GM18507 (cell line): ENCODE results near the gene STAT5B.
"Not testable (repeated sequence)": the region's sequence is repeated elsewhere in the genome, so short reads cannot be mapped to it uniquely, and the experiment has no call there.

Source experiments
- DNase-seq: peaks from one replicate; pipeline ENCODE4 v3.0.0; 2011; ENCODE audit warnings: low read depth; ENCODE audit not compliant: insufficient read length; ENCODE audit errors: extremely low spot score
- FAIRE-seq: peaks from 2 replicates; lab custom pipeline; 2011; peaks lifted over from hg19 to GRCh38; lab: Jason Lieb, UNC

STAT5B gene

GRCh38 chr17:42206153-42206612, 70.0 kb downstream of the STAT5B start:
- DNase-seq, FAIRE-seq: not testable (repeated sequence)

GRCh38 chr17:42203354-42203753, 72.8 kb downstream of the STAT5B start:
- DNase-seq (no peak), FAIRE-seq (no peak)

- DNase-seq (no peak), FAIRE-seq (no peak)
Measured at GRCh38 chr17:42202696-42203095, 73.5 kb downstream of the STAT5B start.

DNA sequence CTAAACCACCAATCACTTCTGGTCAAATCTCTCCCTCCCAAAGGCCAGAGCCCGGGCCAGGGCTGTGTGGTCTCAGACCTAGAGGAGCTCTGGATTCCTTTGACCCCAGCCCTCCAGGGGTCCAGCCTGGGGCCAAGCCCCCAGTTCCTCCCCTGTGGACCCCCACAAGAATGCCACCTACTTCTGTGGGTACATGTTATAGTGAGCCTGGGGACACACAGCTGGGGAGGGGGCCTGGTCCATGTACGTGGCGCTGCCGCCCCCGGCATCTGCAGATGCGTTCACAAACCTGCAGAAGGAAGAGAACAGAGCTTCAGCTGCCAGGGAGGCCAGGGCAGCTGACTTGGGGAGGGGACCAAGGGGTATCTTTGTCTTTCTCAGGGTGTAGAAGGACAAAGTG, 74.0 kb downstream of the STAT5B start:
- no peak for DNase-seq
- FAIRE-seq: no peak

GRCh38 chr17:42201458-42201772, 74.8 kb downstream of the STAT5B start:
- FAIRE-seq (no peak), DNase-seq (no peak)

- FAIRE-seq: no peak
- DNase-seq: no peak
Measured at GRCh38 chr17:42200706-42201457, 75.3 kb downstream of the STAT5B start.

DNA sequence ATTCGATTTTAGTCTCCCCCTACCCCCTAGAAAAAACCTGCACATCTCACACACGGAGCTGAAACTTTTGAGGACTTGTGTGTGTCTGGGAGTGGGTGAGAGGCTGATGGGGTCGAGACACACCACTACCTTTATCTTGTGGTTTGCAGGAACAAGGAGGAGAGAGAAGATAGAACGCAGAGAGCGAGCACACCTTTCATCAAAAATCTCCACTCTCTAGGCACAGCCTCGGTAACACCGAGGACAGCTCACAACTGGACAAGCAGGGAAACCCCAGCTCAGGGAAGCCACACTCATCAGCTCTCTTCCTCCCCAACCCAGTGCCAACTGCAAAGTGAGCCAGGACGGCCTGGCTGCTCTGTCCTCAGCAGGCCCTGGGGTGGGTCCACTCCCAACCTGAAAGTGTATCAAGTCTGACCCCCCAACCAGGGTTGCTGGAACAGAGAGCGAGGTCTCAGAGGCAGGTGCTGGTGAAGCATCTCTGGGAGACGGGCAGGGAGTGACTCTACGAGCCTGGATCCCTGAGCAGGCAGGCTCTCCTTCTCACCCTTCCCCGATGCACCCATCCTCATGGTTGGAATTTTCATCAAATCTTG, 76.7 kb downstream of the STAT5B start:
- DNase-seq: no peak
- FAIRE-seq: no peak

DNA sequence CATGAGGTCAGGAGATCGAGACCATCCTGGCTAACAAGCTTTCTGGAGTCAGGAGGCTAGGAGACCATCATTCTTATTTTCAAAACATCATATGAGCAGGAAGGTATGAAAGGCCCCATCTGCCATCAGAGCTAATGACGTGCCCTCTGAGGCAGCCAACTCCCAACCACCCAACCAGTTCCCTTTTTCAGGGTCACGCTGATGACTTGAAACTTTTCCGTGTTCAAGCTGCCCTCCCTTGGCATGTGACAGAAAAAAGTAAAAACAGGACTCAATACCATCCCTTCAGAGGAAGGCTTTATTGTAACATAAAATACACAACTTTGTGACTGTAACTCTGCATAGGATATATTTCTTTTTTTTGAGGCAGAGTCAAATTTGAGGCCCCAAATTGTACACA, 77.3 kb downstream of the STAT5B start:
- DNase-seq: no peak

GRCh38 chr17:42197564-42198156, 78.5 kb downstream of the STAT5B start:
- no peak for FAIRE-seq
- no peak for DNase-seq

More for the DNA sequence above, 77.3 kb downstream of the STAT5B start:
- no peak for FAIRE-seq

- FAIRE-seq (peak; percentile 96), DNase-seq (peak; percentile 75)
Measured at GRCh38 chr17:42193969-42194899, 82.0 kb downstream of the STAT5B start, which contains the start of gene GHDC. Gene GHDC (minus strand): TSS chr17:42194494. CDS start chr17:42193581, 913 bp downstream.

GRCh38 chr17:42193216-42193968, 82.8 kb downstream of the STAT5B start:
- FAIRE-seq: no peak

DNA sequence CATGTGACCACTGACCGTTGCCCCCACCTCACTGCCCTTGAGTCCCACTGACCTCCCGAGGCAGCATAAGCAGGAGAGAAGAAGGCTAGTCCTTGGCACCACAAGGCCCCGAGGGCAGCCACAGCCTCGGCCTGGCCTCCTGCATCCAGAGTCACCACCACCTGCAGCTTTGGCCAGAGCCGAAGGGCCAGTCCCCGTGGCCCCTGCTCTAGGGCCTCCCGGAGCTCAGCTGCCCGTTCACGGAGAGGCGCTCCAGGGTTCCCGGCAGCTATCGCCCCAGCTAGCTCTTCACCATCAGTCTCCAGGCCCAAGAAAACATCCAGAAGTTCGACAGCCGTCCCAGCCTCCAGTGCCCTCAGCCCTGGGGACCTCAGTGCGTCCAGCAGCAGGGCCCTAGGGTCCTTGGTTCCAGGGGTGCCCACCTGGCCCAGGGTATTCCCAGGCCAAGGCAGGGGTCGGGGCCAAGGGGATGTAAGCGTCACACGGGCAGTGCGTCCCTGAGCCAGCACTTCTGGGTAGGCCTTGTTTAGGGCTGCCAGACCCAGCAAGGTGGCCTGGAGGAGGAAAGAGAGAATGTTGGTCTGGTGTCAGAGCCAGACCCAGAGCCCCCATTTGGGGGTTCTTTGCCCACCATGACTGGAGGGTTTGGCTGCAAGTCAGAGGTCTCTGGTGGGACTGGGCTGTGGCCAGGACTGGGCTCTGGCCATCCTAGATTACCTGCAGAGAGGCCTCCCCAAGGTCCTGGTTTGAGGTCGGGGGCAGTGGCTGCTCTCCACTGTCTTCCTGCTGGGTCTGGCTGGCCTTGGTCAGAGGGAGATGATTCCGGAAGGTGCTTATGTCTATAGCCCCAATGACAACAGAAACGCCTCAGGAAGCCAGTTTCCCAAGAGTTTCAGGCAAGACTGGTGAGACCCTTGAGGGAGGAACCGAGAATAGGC, 83.7 kb downstream of the STAT5B start:
- no peak for FAIRE-seq
- DNase-seq: no peak

More at GRCh38 chr17:42193216-42193968, 82.8 kb downstream of the STAT5B start:
- DNase-seq: no peak

GRCh38 chr17:42191275-42191608, 84.9 kb downstream of the STAT5B start:
- FAIRE-seq (no peak), DNase-seq (no peak)

DNA sequence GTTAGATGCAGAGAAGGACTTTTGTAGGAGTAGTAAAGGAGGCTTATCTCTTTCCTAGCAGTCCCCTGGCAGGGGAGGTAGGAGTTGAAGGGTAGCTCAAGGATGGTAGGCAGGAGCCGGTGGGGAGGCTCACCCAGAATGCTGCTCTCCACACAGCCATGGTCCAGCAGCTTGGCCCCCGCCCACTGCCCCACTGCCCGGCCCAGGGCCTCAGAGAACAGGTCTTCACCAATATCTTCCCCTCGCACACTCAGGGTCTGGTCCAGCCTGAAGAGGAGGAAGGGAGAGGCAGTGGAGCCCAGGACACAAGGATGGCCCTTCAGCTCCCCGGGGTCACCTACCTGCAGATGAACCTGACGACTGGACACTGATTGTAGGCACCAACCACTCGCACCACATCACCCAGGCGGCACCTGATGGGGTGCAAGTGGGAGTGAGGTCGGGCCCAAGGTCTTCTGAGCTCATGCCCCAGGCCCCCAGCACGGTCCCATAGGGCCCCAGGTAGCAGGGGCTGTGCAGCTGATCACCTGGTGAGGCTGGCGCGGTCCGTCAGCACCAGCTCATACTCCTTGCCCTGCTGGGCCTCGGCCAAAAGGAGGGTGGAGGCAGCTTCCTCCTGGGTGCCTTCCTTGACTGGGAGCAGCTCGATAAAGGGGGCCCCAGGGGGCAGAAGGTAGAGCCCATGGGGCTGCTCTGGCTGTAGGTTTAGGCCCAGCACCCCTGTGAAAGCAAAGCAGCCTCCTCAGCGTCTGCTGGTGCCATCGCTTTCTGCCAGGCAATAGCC, 85.5 kb downstream of the STAT5B start:
- DNase-seq (no peak), FAIRE-seq (no peak)

GRCh38 chr17:42189651-42189965, 86.6 kb downstream of the STAT5B start:
- DNase-seq (no peak), FAIRE-seq (no peak)

- no peak for FAIRE-seq
- DNase-seq: no peak
Measured at GRCh38 chr17:42188749-42189650, 87.2 kb downstream of the STAT5B start.

DNA sequence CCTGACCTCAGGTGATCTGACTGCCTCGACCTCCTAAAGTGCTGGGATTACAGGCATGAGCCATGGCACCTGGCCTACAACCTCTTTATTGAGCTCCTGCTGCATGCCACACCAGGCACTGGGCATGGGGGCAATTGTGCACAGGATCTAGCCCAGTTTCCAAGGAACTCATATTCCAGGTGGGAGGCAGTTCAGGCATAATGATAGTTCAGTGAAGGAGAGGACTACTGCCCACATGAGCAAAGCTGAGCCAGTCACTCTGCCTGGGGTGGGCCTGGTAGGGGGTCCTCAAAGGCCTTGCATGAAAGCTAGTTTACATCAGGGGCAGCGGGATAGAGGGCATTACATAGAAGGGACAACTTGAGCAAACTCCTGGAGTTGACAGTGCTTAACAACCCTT, 88.4 kb downstream of the STAT5B start:
- no peak for FAIRE-seq
- no peak for DNase-seq
